Measurements from ENCODE around the gene TMBIM1. TPM values are rescaled to one million over a fixed set of nuclear protein-coding genes. Genes with fewer than 3 reads are reported as not detected.

TMBIM1 gene
- total RNA-seq, 2 donors from 2014 or later = 82.8 to 225 TPM

- Histone ChIP-seq H3K27me3 (no peaks in the 10 kb centered on the region), H3K36me3 (no peaks in the 10 kb centered on the region), H3K4me1 (peaks cover 0 to 29% of the 10 kb centered on the region in 2 donors), H3K27ac (no peak overlapping the region), H3K9me3 (no peaks in the 10 kb centered on the region), H3K4me3 (no peak overlapping the region)
- DNase-seq (ENCODE audit: low spot score) = no peak
- TF ChIP-seq, protein P1, sequence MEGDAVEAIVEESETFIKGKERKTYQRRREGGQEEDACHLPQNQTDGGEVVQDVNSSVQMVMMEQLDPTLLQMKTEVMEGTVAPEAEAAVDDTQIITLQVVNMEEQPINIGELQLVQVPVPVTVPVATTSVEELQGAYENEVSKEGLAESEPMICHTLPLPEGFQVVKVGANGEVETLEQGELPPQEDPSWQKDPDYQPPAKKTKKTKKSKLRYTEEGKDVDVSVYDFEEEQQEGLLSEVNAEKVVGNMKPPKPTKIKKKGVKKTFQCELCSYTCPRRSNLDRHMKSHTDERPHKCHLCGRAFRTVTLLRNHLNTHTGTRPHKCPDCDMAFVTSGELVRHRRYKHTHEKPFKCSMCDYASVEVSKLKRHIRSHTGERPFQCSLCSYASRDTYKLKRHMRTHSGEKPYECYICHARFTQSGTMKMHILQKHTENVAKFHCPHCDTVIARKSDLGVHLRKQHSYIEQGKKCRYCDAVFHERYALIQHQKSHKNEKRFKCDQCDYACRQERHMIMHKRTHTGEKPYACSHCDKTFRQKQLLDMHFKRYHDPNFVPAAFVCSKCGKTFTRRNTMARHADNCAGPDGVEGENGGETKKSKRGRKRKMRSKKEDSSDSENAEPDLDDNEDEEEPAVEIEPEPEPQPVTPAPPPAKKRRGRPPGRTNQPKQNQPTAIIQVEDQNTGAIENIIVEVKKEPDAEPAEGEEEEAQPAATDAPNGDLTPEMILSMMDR (IDR thresholded peaks at IDR 0.05) = no peak
These were observed 35.3 kb upstream of the TMBIM1 start for GRCh38 chr2:218327451-218328210.

GRCh38 chr2:218326315-218326714, 34.0 kb upstream of the TMBIM1 start:
- H3K4me3 ChIP-seq = no peak overlapping the region
- no peaks in the 10 kb centered on the region for H3K9me3 ChIP-seq
- no peak overlapping the region for H3K27ac ChIP-seq
- H3K4me1 ChIP-seq = peaks cover 0 to 36% of the 10 kb centered on the region in 2 donors
- DNase-seq (ENCODE audit: low spot score) = no peak
- H3K36me3 ChIP-seq = no peaks in the 10 kb centered on the region
- TF ChIP-seq, protein P1 (IDR thresholded peaks at IDR 0.05) = no peak
- H3K27me3 ChIP-seq = no peaks in the 10 kb centered on the region

DNA sequence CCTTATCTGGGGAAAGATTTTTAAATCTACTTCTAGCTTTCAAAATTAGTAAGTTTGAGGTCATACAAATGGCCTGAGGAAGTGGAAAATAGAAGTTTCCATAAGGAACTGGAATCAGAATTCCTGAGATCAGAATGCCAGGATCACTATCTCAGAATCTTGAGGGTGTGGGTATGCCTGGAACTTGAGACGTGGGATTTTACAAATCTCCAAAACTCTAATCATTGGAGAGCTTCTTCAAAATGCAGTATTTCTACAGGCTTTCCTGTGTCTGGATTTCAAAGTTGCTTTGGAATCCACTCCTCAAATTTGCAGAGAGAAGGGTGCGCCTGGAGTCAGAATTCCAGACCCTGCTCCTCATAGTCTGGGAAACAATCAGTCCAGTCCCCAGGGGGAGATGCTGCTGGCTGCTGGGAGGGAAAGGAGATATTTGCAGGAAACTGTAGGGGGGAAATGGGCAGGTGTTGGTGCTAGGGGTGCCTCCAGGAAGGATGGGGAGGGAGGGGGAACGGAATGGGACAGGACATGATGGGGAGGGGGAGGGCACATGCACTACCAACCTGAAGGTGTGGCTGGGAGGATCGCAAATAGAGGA, 33.4 kb upstream of the TMBIM1 start:
- TF ChIP-seq, protein P1 (IDR thresholded peaks at IDR 0.05) = no peak
- peaks cover 0 to 36% of the 10 kb centered on the region in 2 donors for H3K4me1 ChIP-seq
- H3K36me3 ChIP-seq = no peaks in the 10 kb centered on the region
- H3K4me3 ChIP-seq = no peak overlapping the region
- H3K27ac ChIP-seq = no peak overlapping the region
- no peaks in the 10 kb centered on the region for H3K9me3 ChIP-seq
- DNase-seq (ENCODE audit: low spot score) = no peak
- H3K27me3 ChIP-seq = no peaks in the 10 kb centered on the region

DNA sequence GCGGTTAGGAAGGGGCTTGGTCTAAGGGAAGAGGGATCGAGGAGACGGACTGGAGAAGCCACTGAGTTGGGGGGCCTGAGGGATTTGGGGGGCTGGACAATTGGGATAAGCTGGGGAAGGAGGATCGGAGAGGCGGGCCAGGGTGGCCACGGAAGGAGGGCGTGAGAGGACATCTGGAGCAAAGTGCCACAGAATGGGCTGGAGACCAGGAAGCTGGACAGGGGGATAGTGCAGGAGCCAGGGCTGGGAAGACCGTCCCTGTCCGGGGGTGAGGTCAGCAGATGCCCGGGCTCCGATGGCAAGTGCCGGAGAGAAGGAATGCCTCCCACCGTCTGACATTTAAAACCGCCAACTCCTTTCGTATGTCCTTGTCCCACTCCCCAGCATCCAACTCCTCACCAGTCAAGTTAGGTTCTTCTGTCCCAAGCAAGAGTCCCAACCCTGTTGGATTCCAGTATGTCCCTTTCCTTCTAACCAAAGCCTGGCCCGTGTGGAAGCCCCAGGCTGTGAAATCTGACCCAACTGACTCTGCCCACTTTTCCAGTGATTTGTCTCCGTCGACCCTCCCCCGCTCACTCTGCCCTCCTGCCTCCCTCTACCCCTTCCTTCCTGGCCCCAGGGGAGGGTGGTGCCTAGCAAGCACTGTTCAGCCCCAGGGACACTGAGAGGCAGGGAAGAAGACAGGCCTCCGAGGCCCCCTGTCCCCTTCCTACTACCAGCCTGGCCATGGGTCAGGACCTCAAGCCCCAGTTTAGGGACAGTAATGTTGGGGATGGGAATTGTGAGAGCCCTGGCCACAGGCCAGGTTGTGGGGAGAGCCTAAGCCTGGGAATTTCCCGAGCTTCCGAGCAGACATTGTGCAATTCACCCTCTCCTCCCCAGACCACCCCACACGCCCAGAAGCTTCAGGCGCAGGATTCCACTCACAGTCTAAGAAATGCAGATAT, 31.5 kb upstream of the TMBIM1 start:
- Histone ChIP-seq H3K27ac (peak overlapping the region; percentile 85 to 86), H3K4me1 (peaks cover 0 to 36% of the 10 kb centered on the region in 2 donors), H3K9me3 (no peaks in the 10 kb centered on the region), H3K27me3 (no peaks in the 10 kb centered on the region), H3K36me3 (no peaks in the 10 kb centered on the region), H3K4me3 (peak overlapping the region; percentile 69 to 75)
- no peak for DNase-seq (ENCODE audit: low spot score)
- TF ChIP-seq, protein P1 (IDR thresholded peaks at IDR 0.05) = no peak

- no peaks in the 10 kb centered on the region for H3K9me3 ChIP-seq
- H3K36me3 ChIP-seq = no peaks in the 10 kb centered on the region
- peaks cover 0 to 41% of the 10 kb centered on the region in 2 donors for H3K4me1 ChIP-seq
- H3K27ac ChIP-seq = peak overlapping the region; percentile 85 to 86
- TF ChIP-seq, protein P1 (IDR thresholded peaks at IDR 0.05) = no peak
- H3K27me3 ChIP-seq = no peaks in the 10 kb centered on the region
- peak; percentile 84 for DNase-seq (ENCODE audit: low spot score)
- H3K4me3 ChIP-seq = peak overlapping the region; percentile 69 to 75
These were observed 30.6 kb upstream of the TMBIM1 start for GRCh38 chr2:218322768-218323525.
